Astrocyte (in vitro differentiated cells and primary cell): Measurements from ENCODE around the gene FN3K.

Source experiments
- EZH2 ChIP-seq: IDR thresholded peaks from 2 replicates; pipeline ENCODE4 v1.6.1; 2012; ENCODE audit warnings: mild to moderate bottlenecking, low read length, inconsistent platforms; ENCODE audit not compliant: insufficient read depth
- TF ChIP-seq, protein P1 (sequence below): IDR thresholded peaks from 2 replicates; pipeline ENCODE4 v1.5.1; 2011; ENCODE audit warnings: low read depth, mild to moderate bottlenecking, inconsistent platforms, low read length, moderate library complexity; ENCODE audit not compliant: insufficient read depth

- TF ChIP-seq, protein P1, sequence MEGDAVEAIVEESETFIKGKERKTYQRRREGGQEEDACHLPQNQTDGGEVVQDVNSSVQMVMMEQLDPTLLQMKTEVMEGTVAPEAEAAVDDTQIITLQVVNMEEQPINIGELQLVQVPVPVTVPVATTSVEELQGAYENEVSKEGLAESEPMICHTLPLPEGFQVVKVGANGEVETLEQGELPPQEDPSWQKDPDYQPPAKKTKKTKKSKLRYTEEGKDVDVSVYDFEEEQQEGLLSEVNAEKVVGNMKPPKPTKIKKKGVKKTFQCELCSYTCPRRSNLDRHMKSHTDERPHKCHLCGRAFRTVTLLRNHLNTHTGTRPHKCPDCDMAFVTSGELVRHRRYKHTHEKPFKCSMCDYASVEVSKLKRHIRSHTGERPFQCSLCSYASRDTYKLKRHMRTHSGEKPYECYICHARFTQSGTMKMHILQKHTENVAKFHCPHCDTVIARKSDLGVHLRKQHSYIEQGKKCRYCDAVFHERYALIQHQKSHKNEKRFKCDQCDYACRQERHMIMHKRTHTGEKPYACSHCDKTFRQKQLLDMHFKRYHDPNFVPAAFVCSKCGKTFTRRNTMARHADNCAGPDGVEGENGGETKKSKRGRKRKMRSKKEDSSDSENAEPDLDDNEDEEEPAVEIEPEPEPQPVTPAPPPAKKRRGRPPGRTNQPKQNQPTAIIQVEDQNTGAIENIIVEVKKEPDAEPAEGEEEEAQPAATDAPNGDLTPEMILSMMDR, result no peak
- no peak for TF ChIP-seq EZH2
Observed at GRCh38 chr17:82793974-82794630, 58.7 kb downstream of the FN3K start.
